ES-I3 (cell line): ENCODE data around the gene NUP210.

Experiments used
- H3K36me3 ChIP-seq: 2 replicates; pipeline ENCODE4 v1.6.1; 2013; ENCODE audit warnings: mild to moderate bottlenecking, low read length, control low read depth, moderate library complexity; ENCODE audit not compliant: insufficient read depth
- H3K4me1 ChIP-seq: 2 replicates; pipeline ENCODE4 v1.6.1; 2013; ENCODE audit warnings: mild to moderate bottlenecking, control low read depth, low read length; ENCODE audit not compliant: insufficient read depth
- H3K9ac ChIP-seq: 2 replicates; pipeline ENCODE4 v1.6.1; 2013; ENCODE audit warnings: low read depth, mild to moderate bottlenecking, low read length, moderate library complexity
- H3K9me3 ChIP-seq: 2 replicates; pipeline ENCODE4 v1.6.1; 2013; ENCODE audit warnings: mild to moderate bottlenecking, low read length, moderate library complexity; ENCODE audit not compliant: control insufficient read depth, insufficient read depth

NUP210 gene

DNA sequence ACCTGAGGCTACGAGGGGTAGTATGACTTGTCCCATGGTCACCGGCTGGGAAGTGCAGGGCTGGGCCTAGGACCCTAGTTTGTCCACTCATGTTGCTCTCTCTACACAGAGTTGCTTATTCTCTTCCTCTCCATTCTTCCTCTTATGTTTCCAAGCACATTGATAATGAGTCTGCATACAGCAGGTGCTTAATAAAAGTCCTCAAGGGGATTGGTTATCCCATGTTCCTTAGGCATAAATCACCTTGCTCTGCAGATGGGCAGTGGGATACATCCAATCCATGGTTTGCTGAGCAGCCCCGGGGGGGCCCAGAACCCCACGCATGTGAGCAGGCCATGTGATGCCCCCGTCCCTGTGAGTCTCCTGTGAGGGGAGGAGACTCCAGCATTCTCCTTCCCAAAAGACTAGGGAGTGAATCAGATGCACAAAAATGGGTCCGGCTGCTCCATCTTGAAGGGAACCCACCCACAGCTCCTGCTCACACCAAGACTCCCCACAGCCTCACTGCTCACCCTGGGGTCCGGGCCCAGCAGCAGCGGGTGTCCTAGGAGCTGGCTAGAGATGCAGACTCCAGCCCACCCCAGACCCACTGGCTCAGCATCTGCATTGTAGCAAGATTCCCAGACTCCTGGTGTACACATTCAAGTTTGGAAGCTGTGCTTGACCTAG is 139.9 kb downstream of the NUP210 start:
- Histone ChIP-seq H3K9me3 (0 out of 2 replicates have a peak, but pooled peaks cover 8% of the 10 kb centered on the region), H3K4me1 (peaks cover 21% of the 10 kb centered on the region), H3K9ac (no peak overlapping the region), H3K36me3 (no peaks in the 10 kb centered on the region)

DNA sequence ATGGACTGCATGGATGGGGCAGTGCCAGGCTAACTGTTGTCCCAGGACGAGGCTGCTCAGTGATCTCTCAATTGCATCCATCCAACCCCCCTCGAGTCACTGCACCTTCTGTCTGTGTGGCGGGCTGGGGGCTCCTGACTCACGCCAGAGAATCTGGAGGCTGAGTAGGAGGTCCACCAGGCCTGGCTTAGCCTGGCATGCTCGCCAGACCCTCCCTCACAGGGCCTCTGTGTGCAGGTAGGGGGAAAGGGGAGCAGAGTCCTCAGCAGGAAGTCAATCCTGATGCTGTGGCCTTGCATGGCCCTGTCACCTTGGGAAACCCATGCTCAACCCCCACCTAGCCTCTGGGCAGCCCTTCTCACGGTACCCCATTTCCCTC is 140.6 kb downstream of the NUP210 start:
- H3K36me3 ChIP-seq: no peaks in the 10 kb centered on the region
- no peak overlapping the region for H3K9ac ChIP-seq
- peaks cover 21% of the 10 kb centered on the region for H3K4me1 ChIP-seq

DNA sequence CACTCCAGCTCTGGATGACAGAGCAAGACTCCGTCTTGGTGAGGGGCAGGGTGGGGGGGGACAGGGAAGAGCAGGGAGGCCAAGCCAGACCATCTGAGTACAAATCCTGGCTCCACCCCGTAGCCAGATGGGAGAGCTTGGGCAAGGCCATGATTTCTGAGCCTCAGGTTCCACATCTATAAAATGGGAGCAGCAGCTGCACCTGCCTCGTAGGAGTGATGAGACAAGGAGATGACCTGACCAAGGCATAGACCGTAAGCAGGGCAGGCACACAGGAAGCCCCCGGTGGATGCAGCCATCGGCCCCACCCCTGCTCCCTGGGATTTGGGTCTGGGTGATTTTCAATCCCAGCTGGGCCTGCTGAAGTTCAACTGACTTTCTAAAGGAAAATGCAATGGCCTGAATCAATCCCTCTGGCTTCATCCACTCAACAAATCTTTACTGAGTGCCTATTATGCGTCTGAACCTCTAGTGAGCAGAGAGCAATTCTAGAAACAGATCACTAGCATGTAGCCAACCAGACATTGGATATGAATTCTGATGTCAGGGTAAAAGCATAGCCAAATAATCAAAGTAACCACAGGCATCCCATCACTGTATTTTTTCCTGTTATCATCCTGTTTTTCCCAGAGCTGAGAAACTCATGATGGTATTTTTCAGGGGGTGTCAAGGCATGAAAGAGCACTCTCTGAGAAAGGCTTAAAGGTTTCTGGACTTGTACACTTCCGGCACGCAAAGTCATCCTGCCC is 141.2 kb downstream of the NUP210 start:
- peaks cover 21% of the 10 kb centered on the region for H3K4me1 ChIP-seq
- no peak overlapping the region for H3K9ac ChIP-seq
- H3K9me3 ChIP-seq: 0 out of 2 replicates have a peak, but pooled peaks cover under 1% of the 10 kb centered on the region
- no peaks in the 10 kb centered on the region for H3K36me3 ChIP-seq

More for the DNA sequence above, 140.6 kb downstream of the NUP210 start:
- 0 out of 2 replicates have a peak, but pooled peaks cover 6% of the 10 kb centered on the region for H3K9me3 ChIP-seq

DNA sequence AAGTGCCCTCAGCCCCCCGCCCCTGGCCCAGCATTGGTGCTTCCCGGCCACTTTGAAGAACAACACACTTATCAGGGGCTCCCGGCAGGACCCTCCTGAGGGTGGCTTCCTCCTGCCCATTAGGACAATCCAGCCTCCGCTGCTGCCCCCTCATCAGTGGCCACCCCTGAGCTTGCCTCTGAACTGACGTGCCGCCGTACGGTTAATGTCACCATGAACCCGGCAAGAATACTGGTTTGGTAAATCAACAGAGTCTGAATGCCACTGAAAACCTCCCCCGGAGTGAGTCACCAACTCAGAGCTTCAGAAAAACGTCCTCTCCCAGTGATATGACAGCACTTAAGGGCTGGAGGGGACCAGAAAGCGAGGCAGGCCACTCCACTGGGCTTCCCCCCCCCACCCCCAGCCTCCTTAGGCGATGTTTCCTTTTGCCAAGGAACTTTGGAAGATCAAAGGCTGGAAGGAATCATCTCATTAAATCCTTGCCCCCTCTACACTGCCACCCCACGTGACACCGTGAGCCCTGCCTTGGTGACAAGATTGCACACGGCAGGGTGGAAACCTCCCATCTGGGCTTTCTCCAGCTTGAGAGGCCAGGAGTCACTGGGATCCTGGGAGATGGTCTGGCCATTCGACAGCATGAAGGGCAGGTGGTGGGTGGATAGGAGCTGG is 142.1 kb downstream of the NUP210 start:
- Histone ChIP-seq H3K9me3 (no peaks in the 10 kb centered on the region), H3K4me1 (peaks cover 21% of the 10 kb centered on the region), H3K9ac (no peak overlapping the region), H3K36me3 (no peaks in the 10 kb centered on the region)

DNA sequence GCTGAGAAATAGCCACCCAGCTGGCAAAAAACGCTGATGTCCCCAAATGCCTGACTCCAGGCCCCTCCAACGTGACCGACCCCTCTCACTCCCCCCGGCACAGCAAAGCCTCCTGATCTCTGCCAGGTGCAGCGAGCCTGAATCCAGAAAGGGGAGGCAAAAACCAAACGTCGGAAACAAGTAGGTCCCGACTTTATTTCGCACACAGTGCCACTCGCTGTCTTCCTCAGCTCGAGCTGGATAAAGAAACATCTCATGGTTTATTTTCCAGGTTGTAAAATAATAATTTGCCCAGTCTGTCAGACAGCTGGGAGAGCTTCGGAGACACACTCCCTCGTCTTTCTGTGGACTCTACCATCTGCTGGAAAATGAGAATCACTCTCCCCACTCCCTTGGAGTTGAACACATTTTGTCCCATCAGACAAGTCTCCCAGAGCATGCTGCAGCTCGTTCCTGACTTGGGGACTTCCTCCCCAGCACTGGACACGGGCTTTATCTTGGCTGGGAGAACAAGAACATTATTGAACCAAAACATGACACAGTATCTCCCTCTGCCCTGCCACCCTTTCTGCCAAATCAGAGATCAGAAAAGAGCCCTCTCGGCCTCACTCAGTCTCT is 142.8 kb downstream of the NUP210 start:
- H3K9ac ChIP-seq: no peak overlapping the region
- peaks cover 21% of the 10 kb centered on the region for H3K4me1 ChIP-seq
- no peaks in the 10 kb centered on the region for H3K36me3 ChIP-seq
- no peaks in the 10 kb centered on the region for H3K9me3 ChIP-seq

DNA sequence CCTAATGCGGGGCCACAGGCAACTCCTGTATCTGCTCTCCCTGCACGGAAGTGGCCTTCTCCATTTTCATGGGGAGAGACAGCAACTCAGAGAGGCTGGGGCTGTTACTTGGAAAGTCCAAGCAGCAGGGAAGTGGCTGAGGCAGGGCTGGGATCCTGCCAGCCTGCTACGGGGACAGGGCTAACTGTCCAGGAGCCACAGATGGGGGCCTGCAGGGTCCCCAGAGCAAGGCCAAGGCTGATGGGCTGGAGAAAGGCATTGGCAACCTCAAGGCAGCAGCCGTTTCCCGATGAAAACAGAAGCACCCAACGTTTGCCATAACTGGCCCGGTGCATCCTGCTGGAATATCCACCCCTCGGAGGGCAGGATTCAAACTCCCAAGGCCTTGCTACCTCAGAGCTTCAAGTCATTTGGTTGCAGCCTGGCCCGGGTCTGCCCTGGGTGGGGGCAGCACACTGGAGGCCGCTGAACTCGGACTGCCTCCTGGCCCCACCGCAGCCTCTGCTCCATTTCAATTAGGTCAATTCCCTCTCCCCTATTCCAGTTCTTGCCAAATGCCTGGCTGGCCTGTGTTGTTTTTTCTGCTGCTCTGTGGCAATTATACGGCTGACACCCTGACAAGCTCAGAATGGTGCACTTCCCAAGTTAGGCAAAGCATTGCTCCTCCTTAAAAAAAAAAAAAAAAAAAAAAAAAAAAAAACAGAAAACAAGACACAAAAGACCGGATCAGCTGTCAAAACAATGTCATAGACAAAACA is 143.5 kb downstream of the NUP210 start:
- no peak overlapping the region for H3K9ac ChIP-seq
- no peaks in the 10 kb centered on the region for H3K36me3 ChIP-seq
- H3K9me3 ChIP-seq: no peaks in the 10 kb centered on the region
- peaks cover 21% of the 10 kb centered on the region for H3K4me1 ChIP-seq

DNA sequence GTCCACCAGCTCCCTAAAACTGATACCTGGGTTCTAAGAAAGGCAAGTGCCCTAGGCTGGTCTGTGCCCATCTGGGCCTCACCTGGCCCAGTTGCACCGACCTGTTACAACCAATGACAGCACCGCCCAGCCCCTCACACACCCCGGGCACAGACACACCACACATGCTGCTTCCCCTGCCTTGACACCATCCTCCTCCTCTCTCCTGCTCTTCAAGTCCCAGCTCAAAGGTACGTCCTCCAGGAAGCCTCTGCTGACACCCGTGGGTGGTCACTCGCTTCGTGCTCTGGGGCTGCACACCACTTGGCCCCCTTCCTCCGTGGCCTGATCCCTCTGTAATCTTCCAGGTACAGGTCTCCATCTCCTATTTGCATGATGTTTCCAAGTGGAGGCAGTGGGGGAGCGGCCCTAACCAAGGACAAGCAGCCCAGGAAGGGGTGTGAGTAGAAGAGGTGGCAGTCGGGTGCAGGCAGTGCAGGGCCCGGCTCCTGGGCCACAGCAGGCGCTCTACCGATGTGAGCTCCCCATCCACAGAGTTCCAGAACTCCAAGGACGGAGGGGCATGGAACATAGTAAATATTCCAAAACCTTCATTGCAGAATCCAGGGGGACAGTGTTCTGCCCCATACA is 144.6 kb downstream of the NUP210 start:
- Histone ChIP-seq H3K9ac (no peak overlapping the region), H3K4me1 (peaks cover 15% of the 10 kb centered on the region), H3K36me3 (no peaks in the 10 kb centered on the region), H3K9me3 (no peaks in the 10 kb centered on the region)

DNA sequence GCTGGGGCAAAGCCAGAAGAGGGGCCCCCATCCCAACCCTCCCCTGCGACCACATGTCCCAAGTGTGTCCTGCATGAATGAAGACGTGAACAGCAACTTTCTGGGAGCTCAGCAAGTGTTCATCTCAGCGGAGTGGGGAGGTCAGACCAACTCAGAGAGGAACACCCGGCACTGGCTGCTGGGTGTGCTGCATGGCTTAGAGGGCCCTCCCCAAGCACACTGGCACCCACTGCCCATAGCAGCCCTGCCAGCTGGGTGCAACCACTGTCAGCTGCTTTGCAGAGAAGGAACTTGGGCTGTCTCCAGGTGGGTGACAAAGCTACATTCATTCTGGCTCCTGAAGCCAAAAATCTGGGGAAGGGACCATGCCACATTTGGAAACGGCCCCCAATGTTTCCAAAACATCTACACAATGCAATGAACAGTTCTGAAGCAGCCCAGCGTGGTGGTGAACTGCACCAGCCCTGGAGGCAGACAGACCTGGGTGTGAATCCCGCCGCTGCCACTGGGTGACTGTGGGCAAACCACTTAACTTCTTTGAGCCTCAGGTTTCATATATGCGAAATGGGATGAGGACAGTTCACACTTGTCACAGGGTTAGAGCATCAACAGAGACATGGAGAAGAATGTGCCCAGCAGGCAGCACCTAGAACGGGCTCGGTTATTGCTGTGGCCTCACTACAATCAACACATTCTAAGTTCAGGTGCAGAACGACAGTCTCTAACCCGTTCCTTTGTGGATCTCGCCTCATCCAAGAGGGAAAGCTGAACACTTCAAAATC is 145.4 kb downstream of the NUP210 start:
- no peaks in the 10 kb centered on the region for H3K36me3 ChIP-seq
- H3K4me1 ChIP-seq: peaks cover 15% of the 10 kb centered on the region
- no peak overlapping the region for H3K9ac ChIP-seq
- H3K9me3 ChIP-seq: no peaks in the 10 kb centered on the region

DNA sequence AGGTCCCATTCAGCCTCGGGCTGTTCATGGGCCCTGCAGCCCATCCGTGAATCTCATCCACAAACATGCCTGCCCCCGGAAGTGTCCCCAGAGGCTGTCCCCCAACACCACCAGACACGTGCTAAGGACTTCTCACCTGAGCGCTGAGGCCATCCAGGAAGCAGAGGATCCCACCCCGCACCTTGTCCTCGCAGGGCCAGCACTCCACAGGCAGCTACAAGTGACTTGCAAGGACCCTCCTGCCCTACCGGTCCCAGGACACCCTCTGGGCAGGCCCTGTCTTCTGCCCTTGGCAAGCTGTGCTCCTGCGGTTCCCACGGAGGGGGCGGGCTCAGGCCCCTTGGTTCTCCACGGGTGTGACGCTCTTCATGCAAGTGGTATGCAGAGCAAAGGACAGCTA is 146.0 kb downstream of the NUP210 start:
- Histone ChIP-seq H3K9ac (no peak overlapping the region), H3K9me3 (no peaks in the 10 kb centered on the region), H3K36me3 (no peaks in the 10 kb centered on the region), H3K4me1 (peaks cover 15% of the 10 kb centered on the region)

DNA sequence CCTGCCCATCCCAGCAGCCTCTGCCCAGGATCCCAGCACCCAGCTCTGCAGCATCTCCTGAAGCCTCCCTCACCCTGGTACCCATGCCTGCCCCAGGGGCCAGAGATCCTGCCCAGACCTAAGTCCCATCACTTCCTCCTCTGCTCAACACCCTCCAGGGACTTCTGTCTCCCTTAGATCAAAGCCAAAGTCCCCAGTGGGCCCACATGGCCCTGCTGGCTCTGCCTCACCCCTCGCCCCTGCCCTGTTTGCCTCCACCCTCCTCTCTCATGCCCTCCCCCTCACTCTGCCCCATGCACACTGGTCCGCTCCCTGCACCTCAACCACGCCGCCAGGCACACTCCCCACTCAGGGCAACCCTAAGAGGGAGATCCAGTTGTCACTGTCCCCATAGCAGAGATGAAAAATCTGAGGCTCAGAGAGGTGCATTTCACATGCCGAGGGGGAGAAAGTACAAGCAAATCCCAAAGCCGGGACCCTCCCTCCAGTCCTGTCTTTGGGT is 146.5 kb downstream of the NUP210 start:
- Histone ChIP-seq H3K9me3 (no peaks in the 10 kb centered on the region), H3K36me3 (no peaks in the 10 kb centered on the region), H3K4me1 (peaks cover 18% of the 10 kb centered on the region), H3K9ac (no peak overlapping the region)

DNA sequence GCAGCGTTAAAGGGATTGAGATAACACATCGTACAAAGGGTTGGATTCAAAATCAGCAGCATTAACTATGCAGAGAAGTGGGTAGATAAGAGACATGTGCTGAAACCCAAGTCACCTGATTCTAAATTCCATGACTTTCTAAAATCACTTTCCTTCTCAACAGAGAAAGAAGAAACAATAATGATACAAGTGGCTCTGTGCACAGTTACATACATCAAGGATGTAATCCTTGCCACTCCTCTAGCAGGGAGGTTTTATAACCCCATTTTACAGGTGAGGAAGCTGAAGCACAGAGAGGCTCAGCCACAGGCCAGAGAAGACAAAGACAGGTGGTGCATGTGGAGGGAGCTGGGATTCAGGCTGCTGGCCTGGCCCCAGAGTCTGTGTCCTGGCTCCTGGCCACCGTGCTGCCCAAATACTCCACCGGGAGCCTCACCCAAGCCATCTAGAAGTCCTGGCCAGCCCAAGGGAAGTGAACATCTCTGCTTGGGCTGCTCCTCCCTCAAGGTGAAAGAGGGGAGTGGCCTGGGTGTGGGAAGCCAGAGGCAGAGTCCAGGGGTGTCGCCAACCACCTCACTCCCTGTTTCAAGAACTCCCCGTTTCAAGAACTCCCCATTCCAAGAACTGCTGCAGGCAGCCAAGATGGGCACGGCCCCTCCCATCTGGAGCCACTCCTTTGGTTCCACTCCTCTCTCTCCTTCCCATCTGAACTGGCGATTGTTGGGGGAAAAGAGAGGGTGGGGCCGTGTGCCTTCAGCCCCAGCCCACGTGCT is 147.1 kb downstream of the NUP210 start:
- no peak overlapping the region for H3K9ac ChIP-seq
- no peaks in the 10 kb centered on the region for H3K9me3 ChIP-seq
- peaks cover 15% of the 10 kb centered on the region for H3K4me1 ChIP-seq
- H3K36me3 ChIP-seq: no peaks in the 10 kb centered on the region

DNA sequence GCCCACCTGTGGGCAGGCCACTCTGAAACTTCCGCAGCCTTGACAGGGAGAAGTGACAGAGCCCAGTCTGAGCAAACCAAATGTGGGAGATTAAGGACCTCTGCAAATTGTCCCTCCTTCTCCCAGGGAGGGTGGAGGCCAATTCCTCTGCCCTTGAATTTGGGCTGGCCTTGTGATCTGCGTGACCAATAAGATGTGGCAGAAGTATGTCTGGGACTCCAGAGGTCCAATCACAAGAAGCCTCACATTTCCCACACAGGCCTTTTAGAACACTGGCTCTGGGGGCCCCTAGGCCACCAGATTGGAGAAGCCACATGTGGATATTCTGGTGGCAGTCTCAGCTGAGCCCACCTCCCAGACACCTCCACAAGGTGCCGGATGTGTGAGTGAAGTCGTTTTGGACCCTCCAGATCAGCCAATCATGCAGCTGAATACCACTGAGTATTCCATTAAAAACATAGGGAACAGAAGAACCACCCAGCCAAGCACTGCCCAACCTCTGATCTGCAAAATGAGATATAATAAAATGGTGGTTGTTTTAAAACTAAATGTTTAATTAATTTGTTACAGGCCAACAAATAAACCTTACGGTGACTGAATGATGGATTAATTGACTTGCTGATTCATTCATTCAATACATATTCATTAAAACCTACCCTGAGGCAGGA is 150.3 kb downstream of the NUP210 start:
- H3K36me3 ChIP-seq: no peaks in the 10 kb centered on the region
- H3K9ac ChIP-seq: no peak overlapping the region
- no peaks in the 10 kb centered on the region for H3K9me3 ChIP-seq
- H3K4me1 ChIP-seq: 0 out of 2 replicates have a peak, but pooled peaks cover 3% of the 10 kb centered on the region
